Measurements from ENCODE around the gene CCDC190. TPM values are rescaled to one million over a fixed set of nuclear protein-coding genes. Genes with fewer than 3 reads are reported as not detected.
A peak's percentile ranks its signal among the peaks of the same experiment; 100 is the strongest.
"Not testable (repeated sequence)": the region's sequence is repeated elsewhere in the genome, so short reads cannot be mapped to it uniquely, and the experiment has no call there.

The CCDC190 gene
- total RNA-seq, 4 donors from 2014 or later: 0.40 to 0.89 TPM; not detected in 2

DNA sequence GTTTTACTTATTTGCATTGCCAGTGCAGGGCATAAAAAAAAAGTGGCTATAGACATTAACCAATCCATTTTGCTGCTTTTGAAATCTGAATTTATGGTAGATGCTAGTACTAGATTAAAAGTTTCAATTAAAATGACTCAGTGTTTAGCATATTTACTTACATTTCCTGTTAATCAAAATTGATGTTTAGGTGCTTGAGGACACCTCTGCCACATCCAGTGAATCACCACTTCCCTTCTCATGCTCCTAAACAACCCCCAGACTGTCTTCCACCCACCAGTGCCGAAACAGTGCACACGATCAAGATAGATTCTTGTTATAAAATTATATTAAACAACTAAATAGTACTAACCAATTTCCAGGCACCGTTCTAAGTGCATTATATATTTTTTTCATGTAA, 37.7 kb downstream of the CCDC190 start:
- Histone ChIP-seq H3K4me3 (replicated peaks in 1 of 3) (no peak overlapping the region), H3K4me1 (peaks cover 0 to 9% of the 10 kb centered on the region in 2 donors), H3K9me3 (no peaks in the 10 kb centered on the region), H3K27me3 (no peaks in the 10 kb centered on the region), H3K27ac (no peak overlapping the region), H3K36me3 (no peaks in the 10 kb centered on the region)
- no peak for DNase-seq
- no peak for TF ChIP-seq POLR2A (IDR thresholded peaks at IDR 0.05)
- TF ChIP-seq, protein P1, sequence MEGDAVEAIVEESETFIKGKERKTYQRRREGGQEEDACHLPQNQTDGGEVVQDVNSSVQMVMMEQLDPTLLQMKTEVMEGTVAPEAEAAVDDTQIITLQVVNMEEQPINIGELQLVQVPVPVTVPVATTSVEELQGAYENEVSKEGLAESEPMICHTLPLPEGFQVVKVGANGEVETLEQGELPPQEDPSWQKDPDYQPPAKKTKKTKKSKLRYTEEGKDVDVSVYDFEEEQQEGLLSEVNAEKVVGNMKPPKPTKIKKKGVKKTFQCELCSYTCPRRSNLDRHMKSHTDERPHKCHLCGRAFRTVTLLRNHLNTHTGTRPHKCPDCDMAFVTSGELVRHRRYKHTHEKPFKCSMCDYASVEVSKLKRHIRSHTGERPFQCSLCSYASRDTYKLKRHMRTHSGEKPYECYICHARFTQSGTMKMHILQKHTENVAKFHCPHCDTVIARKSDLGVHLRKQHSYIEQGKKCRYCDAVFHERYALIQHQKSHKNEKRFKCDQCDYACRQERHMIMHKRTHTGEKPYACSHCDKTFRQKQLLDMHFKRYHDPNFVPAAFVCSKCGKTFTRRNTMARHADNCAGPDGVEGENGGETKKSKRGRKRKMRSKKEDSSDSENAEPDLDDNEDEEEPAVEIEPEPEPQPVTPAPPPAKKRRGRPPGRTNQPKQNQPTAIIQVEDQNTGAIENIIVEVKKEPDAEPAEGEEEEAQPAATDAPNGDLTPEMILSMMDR (IDR thresholded peaks at IDR 0.05): no peak
- WGBS, 2 donors: 87 to 92% methylated on average over 3 of the region's 3 CpGs
- intact Hi-C loops (cut with DNase I): no loop called here

GRCh38 chr1:162822391-162823200, 38.4 kb downstream of the CCDC190 start:
- peak overlapping the region in 1 of 3 donors; percentile 8 for H3K4me3 ChIP-seq (replicated peaks in 1 of 3)
- 4% methylated on average over 39 to 44 of the region's 44 CpGs for WGBS, 2 donors
- no peaks in the 10 kb centered on the region for H3K27me3 ChIP-seq
- H3K9me3 ChIP-seq: no peaks in the 10 kb centered on the region
- intact Hi-C loops (cut with DNase I): no loop called here
- peak; percentile 11 to 38 for DNase-seq
- peaks cover 0 to 9% of the 10 kb centered on the region in 2 donors for H3K4me1 ChIP-seq
- H3K27ac ChIP-seq: no peak overlapping the region
- no peaks in the 10 kb centered on the region for H3K36me3 ChIP-seq
- TF ChIP-seq, protein P1 (IDR thresholded peaks at IDR 0.05): no peak
- no peak for TF ChIP-seq POLR2A (IDR thresholded peaks at IDR 0.05)

DNA sequence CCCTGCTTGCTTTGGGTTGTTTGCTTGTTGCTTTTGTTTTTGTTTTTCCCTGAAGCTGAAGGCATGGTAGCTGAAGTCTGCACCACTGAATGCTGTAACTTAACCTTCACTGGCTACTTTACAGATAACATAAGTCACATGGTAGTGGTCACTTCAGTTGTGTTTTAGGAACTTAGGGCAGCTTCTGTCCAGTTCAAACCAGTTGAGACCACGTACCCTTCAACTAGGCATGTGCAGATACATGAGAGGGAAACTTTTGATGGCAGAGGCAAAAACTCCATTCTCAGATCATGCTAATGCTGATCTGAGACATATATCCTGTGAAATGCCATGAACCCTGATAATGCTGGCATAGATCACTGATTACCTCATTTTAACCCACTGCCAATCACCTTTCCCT, 42.3 kb downstream of the CCDC190 start:
- H3K4me1 ChIP-seq; H3K27ac ChIP-seq; H3K4me3 ChIP-seq (replicated peaks in 1 of 3); H3K36me3 ChIP-seq; intact Hi-C loops (cut with DNase I); H3K9me3 ChIP-seq; DNase-seq; H3K27me3 ChIP-seq: not testable (repeated sequence)
- WGBS, 2 donors: 82 to 88% methylated on average over 1 of the region's 1 CpG

DNA sequence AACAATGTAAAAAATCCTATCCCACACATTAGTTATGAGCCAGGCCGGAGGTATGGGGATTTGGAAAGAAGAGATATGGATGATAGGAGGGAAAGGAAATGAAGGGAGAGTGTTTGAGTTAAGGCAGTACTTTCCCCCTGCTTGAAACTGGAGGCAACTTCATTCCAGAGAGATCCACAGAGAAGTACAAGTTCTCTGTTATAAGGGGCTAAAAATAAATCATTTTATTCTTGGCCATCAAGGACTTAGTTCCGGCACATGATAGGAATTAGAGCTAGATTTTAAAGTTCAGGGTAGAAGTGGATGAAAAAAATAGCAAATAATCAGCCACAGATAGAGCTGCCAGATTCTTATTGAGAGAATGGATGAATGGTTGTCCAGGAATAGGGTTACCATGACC, 42.8 kb downstream of the CCDC190 start:
- H3K27me3 ChIP-seq; H3K27ac ChIP-seq; H3K36me3 ChIP-seq; DNase-seq; intact Hi-C loops (cut with DNase I); H3K4me3 ChIP-seq (replicated peaks in 1 of 3); H3K4me1 ChIP-seq; H3K9me3 ChIP-seq: not testable (repeated sequence)
- WGBS, 2 donors: 87 to 90% methylated on average over 2 of the region's 2 CpGs

GRCh38 chr1:162812357-162812756, 48.6 kb downstream of the CCDC190 start:
- not testable (repeated sequence) for H3K4me1 ChIP-seq; H3K4me3 ChIP-seq (replicated peaks in 1 of 3)

GRCh38 chr1:162807503-162807902, 53.5 kb downstream of the CCDC190 start:
- H3K4me3 ChIP-seq (replicated peaks in 1 of 3); DNase-seq; H3K9me3 ChIP-seq; H3K36me3 ChIP-seq; H3K27ac ChIP-seq; H3K27me3 ChIP-seq; intact Hi-C loops (cut with DNase I); H3K4me1 ChIP-seq: not testable (repeated sequence)
- WGBS, 2 donors: 100% methylated on average over 2 of the region's 2 CpGs

More at GRCh38 chr1:162812357-162812756, 48.6 kb downstream of the CCDC190 start:
- H3K27me3 ChIP-seq; intact Hi-C loops (cut with DNase I); DNase-seq; H3K27ac ChIP-seq; H3K36me3 ChIP-seq; H3K9me3 ChIP-seq: not testable (repeated sequence)
- 98 to 100% methylated on average over 2 of the region's 2 CpGs for WGBS, 2 donors

Other genes starting within 250 kb of the CCDC190 start
- gene DDR2, start 228.7 kb downstream of the CCDC190 start, total RNA-seq: 10 to 100 TPM; 40.9 to 88.8 (median 56.6) TPM
- 10 to 100 TPM; 23.5 to 32.6 (median 26.3) TPM for gene HSD17B7, start 70.5 kb downstream of the CCDC190 start, total RNA-seq
- 10 to 100 TPM in 1 of 4 donors, 1 to 10 TPM in 3; 1.8 to 10.5 (median 3.7) TPM for gene RGS4, start 208.2 kb upstream of the CCDC190 start, total RNA-seq